Heart left ventricle (tissue), 13 donors: ENCODE results near the gene CYB5R2.

ENCODE experiments used
- CTCF ChIP-seq, 12 donors: fragments of 200-600 bp; sonication (generic) in 4 of 12; IDR thresholded peaks; one replicate each; pipeline versions ENCODE4 v1.5.0 to v1.8.0; 2018 to 2022; ENCODE audit warnings: antibody characterized with exemption in 12 of 12, mild to moderate bottlenecking in 5 of 12
- POLR2A ChIP-seq, 2 donors: fragments of 450-650 bp; IDR thresholded peaks; one replicate each; pipeline ENCODE4 v1.6.1; 2017; ENCODE audit warnings: antibody characterized with exemption in 2 of 2, mild to moderate bottlenecking in 2 of 2, moderate library complexity in 2 of 2
- donor health status: ischemic (EF 13 %, LVEDD 7.1; RV severe dilation, severe dysfunction).
- donor health status: DM: no; HTN: yes; CAD: no.
- donor health status: DM: no; HTN: no; CAD: no.
- donor health status: ischemic (EF 25% LVEDD 6.9; RV normal size, moderate dysfunction).
- donor health status: ischemic (EF 25% LVEDD 5.7; RV mildly dilated, moderate dysfunction).
- donor health status: ischemic (EF 35%, LVEDD 5.7; RV mildly dilated, moderate dysfunction).
- donor health status: nonischemic (EF 11% LVEDD 7.7; RV severe dilation, severe dysfunction).
- donor health status: DM: yes; HTN: yes; CAD: no.
- donor health status: PGD.
- donor health status: ischemic (EF 29% LVEDD 5.4; RV normal size, mild dysfunction).
- donor health status: nonischemic (EF 23%, LVEDD 6.1; RV moderate dilation, normal function).

- no peak for TF ChIP-seq CTCF (IDR thresholded peaks at IDR 0.05)
- no peak for TF ChIP-seq POLR2A (IDR thresholded peaks at IDR 0.05)
These were observed 579 bp upstream of the CYB5R2 start for GRCh38 chr11:7673724-7674434.
